Measurements from ENCODE around the gene TMEM51. TPM values are rescaled to one million over a fixed set of nuclear protein-coding genes. Genes with fewer than 3 reads are reported as not detected.

TMEM51 gene
- total and polyA plus RNA-seq, 5 donors from 2014 or later = not detected

GRCh38 chr1:15256584-15256983, 103.0 kb downstream of the TMEM51 start:
- Histone ChIP-seq H3K27ac (ENCODE audit: insufficient read depth, low read length, poor library complexity, severe bottlenecking) (no peak overlapping the region), H3K36me3 (ENCODE audit: control insufficient read depth, insufficient read depth, low read length) (no peaks in the 10 kb centered on the region), H3K27me3 (ENCODE audit: control insufficient read depth, insufficient read depth, low read length) (peaks cover 2% of the 10 kb centered on the region), H3K9me3 (ENCODE audit: control insufficient read depth in 2 of 2, low read length in 2 of 2) (no peaks in the 10 kb centered on the region), H3K4me1 (ENCODE audit: control insufficient read depth, insufficient read depth, low read length, poor library complexity, severe bottlenecking) (peaks cover 7% of the 10 kb centered on the region), H3K4me3 (ENCODE audit: low read depth, low read length) (no peak overlapping the region)
- DNase-seq (no peak), ATAC-seq (ENCODE audit: low read depth in 2 of 2) (no peak)
- H3K4me3 Mint-ChIP-seq = no peak overlapping the region
- H3K36me3 Mint-ChIP-seq = no peaks in the 10 kb centered on the region
- no peaks in the 10 kb centered on the region for H3K9me3 Mint-ChIP-seq
- H3K27ac Mint-ChIP-seq = no peak overlapping the region
- H3K4me1 Mint-ChIP-seq = peaks cover 8 to 26% (median 13%) of the 10 kb centered on the region in 4 donors
- H3K27me3 Mint-ChIP-seq = peaks cover 17% of the 10 kb centered on the region

- Histone ChIP-seq H3K9me3 (ENCODE audit: control insufficient read depth in 2 of 2, low read length in 2 of 2) (no peaks in the 10 kb centered on the region), H3K27ac (ENCODE audit: insufficient read depth, low read length, poor library complexity, severe bottlenecking) (no peak overlapping the region), H3K36me3 (ENCODE audit: control insufficient read depth, insufficient read depth, low read length) (no peaks in the 10 kb centered on the region), H3K4me1 (ENCODE audit: control insufficient read depth, insufficient read depth, low read length, poor library complexity, severe bottlenecking) (peaks cover 7% of the 10 kb centered on the region), H3K27me3 (ENCODE audit: control insufficient read depth, insufficient read depth, low read length) (peaks cover 4% of the 10 kb centered on the region), H3K4me3 (ENCODE audit: low read depth, low read length) (no peak overlapping the region)
- no peaks in the 10 kb centered on the region for H3K36me3 Mint-ChIP-seq
- H3K27me3 Mint-ChIP-seq = peaks cover 22% of the 10 kb centered on the region
- no peaks in the 10 kb centered on the region for H3K9me3 Mint-ChIP-seq
- ATAC-seq (ENCODE audit: low read depth in 2 of 2) = no peak
- no peak overlapping the region for H3K27ac Mint-ChIP-seq
- H3K4me3 Mint-ChIP-seq = no peak overlapping the region
- no peak for DNase-seq
- peaks cover 11 to 29% (median 15%) of the 10 kb centered on the region in 4 donors for H3K4me1 Mint-ChIP-seq
Observed at GRCh38 chr1:15257309-15257708, 103.8 kb downstream of the TMEM51 start.

- H3K36me3 Mint-ChIP-seq = no peaks in the 10 kb centered on the region
- peaks cover 0 to 15% (median 4%) of the 10 kb centered on the region in 4 donors for H3K4me1 Mint-ChIP-seq
- no peak for ATAC-seq (ENCODE audit: low read depth in 2 of 2)
- H3K27me3 ChIP-seq (ENCODE audit: control insufficient read depth, insufficient read depth, low read length) = peaks cover 4% of the 10 kb centered on the region
- no peak overlapping the region for H3K4me3 Mint-ChIP-seq
- no peaks in the 10 kb centered on the region for H3K4me1 ChIP-seq (ENCODE audit: control insufficient read depth, insufficient read depth, low read length, poor library complexity, severe bottlenecking)
- H3K27ac ChIP-seq (ENCODE audit: insufficient read depth, low read length, poor library complexity, severe bottlenecking) = no peak overlapping the region
- no peak overlapping the region for H3K4me3 ChIP-seq (ENCODE audit: low read depth, low read length)
- no peaks in the 10 kb centered on the region for H3K9me3 ChIP-seq (ENCODE audit: control insufficient read depth in 2 of 2, low read length in 2 of 2)
- DNase-seq = no peak
- H3K27ac Mint-ChIP-seq = no peak overlapping the region
- H3K27me3 Mint-ChIP-seq = peaks cover 28% of the 10 kb centered on the region
- no peaks in the 10 kb centered on the region for H3K9me3 Mint-ChIP-seq
- H3K36me3 ChIP-seq (ENCODE audit: control insufficient read depth, insufficient read depth, low read length) = no peaks in the 10 kb centered on the region
Observed at GRCh38 chr1:15258833-15259621, 105.5 kb downstream of the TMEM51 start.

GRCh38 chr1:15259622-15260007, 106.1 kb downstream of the TMEM51 start:
- peaks cover 34% of the 10 kb centered on the region for H3K27me3 Mint-ChIP-seq
- DNase-seq (no peak), ATAC-seq (ENCODE audit: low read depth in 2 of 2) (no peak)
- H3K36me3 Mint-ChIP-seq = no peaks in the 10 kb centered on the region
- peaks cover 0 to 15% (median 4%) of the 10 kb centered on the region in 4 donors for H3K4me1 Mint-ChIP-seq
- peaks cover 0 to under 1% of the 10 kb centered on the region in 2 experiments for H3K9me3 ChIP-seq (ENCODE audit: control insufficient read depth in 2 of 2, low read length in 2 of 2)
- no peak overlapping the region for H3K27ac Mint-ChIP-seq
- no peaks in the 10 kb centered on the region for H3K36me3 ChIP-seq (ENCODE audit: control insufficient read depth, insufficient read depth, low read length)
- H3K27ac ChIP-seq (ENCODE audit: insufficient read depth, low read length, poor library complexity, severe bottlenecking) = no peak overlapping the region
- peaks cover 0 to 1% (median 0%) of the 10 kb centered on the region in 7 donors for H3K9me3 Mint-ChIP-seq
- H3K4me3 Mint-ChIP-seq = no peak overlapping the region
- H3K4me3 ChIP-seq (ENCODE audit: low read depth, low read length) = no peak overlapping the region
- no peaks in the 10 kb centered on the region for H3K4me1 ChIP-seq (ENCODE audit: control insufficient read depth, insufficient read depth, low read length, poor library complexity, severe bottlenecking)
- peaks cover 5% of the 10 kb centered on the region for H3K27me3 ChIP-seq (ENCODE audit: control insufficient read depth, insufficient read depth, low read length)

- peaks cover 34% of the 10 kb centered on the region for H3K27me3 Mint-ChIP-seq
- H3K27me3 ChIP-seq (ENCODE audit: control insufficient read depth, insufficient read depth, low read length) = peaks cover 13% of the 10 kb centered on the region
Observed at GRCh38 chr1:15260418-15261154, 107.0 kb downstream of the TMEM51 start.

GRCh38 chr1:15261155-15262002, 107.8 kb downstream of the TMEM51 start:
- peaks cover 0 to 15% (median 4%) of the 10 kb centered on the region in 4 donors for H3K4me1 Mint-ChIP-seq
- no peaks in the 10 kb centered on the region for H3K36me3 Mint-ChIP-seq
- H3K27ac ChIP-seq (ENCODE audit: insufficient read depth, low read length, poor library complexity, severe bottlenecking) = no peak overlapping the region
- no peak for DNase-seq
- peaks cover 0 to 8% (median 4%) of the 10 kb centered on the region in 7 donors for H3K9me3 Mint-ChIP-seq
- H3K36me3 ChIP-seq (ENCODE audit: control insufficient read depth, insufficient read depth, low read length) = no peaks in the 10 kb centered on the region
- H3K4me1 ChIP-seq (ENCODE audit: control insufficient read depth, insufficient read depth, low read length, poor library complexity, severe bottlenecking) = no peaks in the 10 kb centered on the region
- peak overlapping the region in 1 of 4 donors; percentile 29 for H3K4me3 Mint-ChIP-seq
- no peak overlapping the region for H3K4me3 ChIP-seq (ENCODE audit: low read depth, low read length)
- peaks cover 0 to 9% of the 10 kb centered on the region in 2 experiments for H3K9me3 ChIP-seq (ENCODE audit: control insufficient read depth in 2 of 2, low read length in 2 of 2)
- peaks cover 13% of the 10 kb centered on the region for H3K27me3 ChIP-seq (ENCODE audit: control insufficient read depth, insufficient read depth, low read length)
- H3K27me3 Mint-ChIP-seq = peaks cover 37% of the 10 kb centered on the region
- H3K27ac Mint-ChIP-seq = peak overlapping the region in 1 of 3 donors; percentile 49
- peak; percentile 50 to 65 for ATAC-seq (ENCODE audit: low read depth in 2 of 2)

More at GRCh38 chr1:15260418-15261154, 107.0 kb downstream of the TMEM51 start:
- Mint-ChIP-seq H3K27ac (no peak overlapping the region), H3K4me3 (no peak overlapping the region), H3K4me1 (peaks cover 0 to 15% (median 4%) of the 10 kb centered on the region in 4 donors), H3K36me3 (no peaks in the 10 kb centered on the region), H3K9me3 (peaks cover 0 to 7% (median 0%) of the 10 kb centered on the region in 7 donors)
- Histone ChIP-seq H3K4me3 (ENCODE audit: low read depth, low read length) (no peak overlapping the region), H3K27ac (ENCODE audit: insufficient read depth, low read length, poor library complexity, severe bottlenecking) (no peak overlapping the region), H3K9me3 (ENCODE audit: control insufficient read depth in 2 of 2, low read length in 2 of 2) (peaks cover 0 to 9% of the 10 kb centered on the region in 2 experiments), H3K36me3 (ENCODE audit: control insufficient read depth, insufficient read depth, low read length) (no peaks in the 10 kb centered on the region), H3K4me1 (ENCODE audit: control insufficient read depth, insufficient read depth, low read length, poor library complexity, severe bottlenecking) (no peaks in the 10 kb centered on the region)
- DNase-seq (no peak), ATAC-seq (ENCODE audit: low read depth in 2 of 2) (no peak)

- ATAC-seq (ENCODE audit: low read depth in 2 of 2) (no peak), DNase-seq (no peak)
- Mint-ChIP-seq H3K36me3 (no peaks in the 10 kb centered on the region), H3K4me3 (peak overlapping the region in 1 of 4 donors; percentile 16), H3K27ac (peak overlapping the region in 1 of 3 donors; percentile 49), H3K9me3 (peaks cover 0 to 11% (median 5%) of the 10 kb centered on the region in 7 donors), H3K27me3 (peaks cover 43% of the 10 kb centered on the region), H3K4me1 (peaks cover 0 to 15% (median 4%) of the 10 kb centered on the region in 4 donors)
- peaks cover 0 to 9% of the 10 kb centered on the region in 2 experiments for H3K9me3 ChIP-seq (ENCODE audit: control insufficient read depth in 2 of 2, low read length in 2 of 2)
- peaks cover 13% of the 10 kb centered on the region for H3K27me3 ChIP-seq (ENCODE audit: control insufficient read depth, insufficient read depth, low read length)
- no peaks in the 10 kb centered on the region for H3K36me3 ChIP-seq (ENCODE audit: control insufficient read depth, insufficient read depth, low read length)
- H3K27ac ChIP-seq (ENCODE audit: insufficient read depth, low read length, poor library complexity, severe bottlenecking) = no peak overlapping the region
- no peak overlapping the region for H3K4me3 ChIP-seq (ENCODE audit: low read depth, low read length)
- no peaks in the 10 kb centered on the region for H3K4me1 ChIP-seq (ENCODE audit: control insufficient read depth, insufficient read depth, low read length, poor library complexity, severe bottlenecking)
Observed at GRCh38 chr1:15262003-15262377, 108.4 kb downstream of the TMEM51 start.

All from CD4-positive, CD25-positive, alpha-beta regulatory T cell (primary cell).